K562 (cell line): ENCODE data around the gene NCOA1. TPM values are rescaled to one million over a fixed set of nuclear protein-coding genes. Genes with fewer than 3 reads are reported as not detected.

ENCODE experiments used
- ATAC-seq: fragments of 200-7000 bp; cut with Tn5 transposase; 3 replicates; pipeline ENCODE4 v1.9.1; 2020; ENCODE audit warnings: moderate library complexity
- BruUV-seq: library from RNA; stranded (reverse); fragments of 400-500 nt; replicated peaks from 2 replicates; lab custom pipeline; 2021; lab: Mats Ljungman, UMichigan
- CTCF ChIA-PET: fragments of 300-600 bp; formaldehyde crosslinking; extraction: SDS; loops from one replicate; lab custom pipeline; 2021; ENCODE audit warnings: low intra/inter-chr PET ratio; lab: Yijun Ruan, JAX
- POLR2A ChIA-PET: fragments of 300-600, 350-650 bp; sonication (Branson Sonifier 250); formaldehyde crosslinking; extraction: SDS; loops from one replicate; lab custom pipeline; 2021; ENCODE audit warnings: antibody characterized with exemption, inconsistent platforms; lab: Yijun Ruan, JAX
- DNase-seq, 4 experiments: peaks; one replicate each; pipeline versions ENCODE4 v3.0.0 to v3.0.0-alpha.2; 2011 to 2018; ENCODE audit warnings: low spot score in 3 of 4, mixed read lengths in 3 of 4; ENCODE audit errors: extremely low read depth in 1 of 4
- FAIRE-seq: peaks from 2 replicates; lab custom pipeline; 2011; peaks lifted over from hg19 to GRCh38; lab: Jason Lieb, UNC
- H2AFZ ChIP-seq: 2 replicates; pipeline ENCODE4 v1.6.0; 2011; ENCODE audit warnings: low read depth, low read length, control low read depth, inconsistent platforms
- H3K27ac ChIP-seq: fragments of 200-600 bp; 3 replicates; pipeline ENCODE4 v1.8.0; 2011; ENCODE audit warnings: low read depth, mild to moderate bottlenecking, control low read depth, inconsistent platforms, low read length, moderate library complexity, mixed read lengths; ENCODE audit errors: extremely low read depth
- H3K27me3 ChIP-seq, 2 experiments: fragments of 300-600 bp in 1 of 2; 2 replicates in 1 of 2; 3 replicates in 1 of 2; pipeline versions ENCODE4 v1.6.0 to v1.8.0; 2011; ENCODE audit warnings: inconsistent platforms in 2 of 2, low read length in 2 of 2, mild to moderate bottlenecking in 1 of 2, mixed read lengths in 1 of 2, moderate library complexity in 1 of 2; ENCODE audit not compliant: control insufficient read depth in 2 of 2, insufficient read depth in 2 of 2
- H3K36me3 ChIP-seq: fragments of 300-600 bp; 3 replicates; pipeline ENCODE4 v1.8.0; 2011; ENCODE audit warnings: mild to moderate bottlenecking, low read length, inconsistent platforms; ENCODE audit not compliant: control insufficient read depth, insufficient read depth
- H3K4me1 ChIP-seq, 2 experiments: fragments of 200-600 bp in 1 of 2; replicated peaks in 1 of 2; 2 replicates in 1 of 2; 3 replicates in 1 of 2; pipeline versions ENCODE4 v1.5.1 to v1.8.0; 2011; ENCODE audit warnings: inconsistent platforms in 2 of 2, low read length in 2 of 2, mild to moderate bottlenecking in 1 of 2, mixed read lengths in 1 of 2, moderate library complexity in 1 of 2; ENCODE audit not compliant: control insufficient read depth in 2 of 2, insufficient read depth in 2 of 2
- H3K4me2 ChIP-seq: 2 replicates; pipeline ENCODE4 v1.6.1; 2011; ENCODE audit warnings: low read length, control low read depth, inconsistent platforms, mixed read lengths; ENCODE audit not compliant: insufficient read depth
- H3K4me3 ChIP-seq: fragments of 200-600 bp; sonication (generic), shearing (Covaris generic); 2 replicates; pipeline ENCODE4 v1.5.1; 2016; ENCODE audit warnings: control low read depth, inconsistent platforms
- H3K79me2 ChIP-seq: fragments of 200-600 bp; 3 replicates; pipeline ENCODE4 v1.8.0; 2011; ENCODE audit warnings: low read length, inconsistent platforms; ENCODE audit not compliant: control insufficient read depth, insufficient read depth
- H3K9ac ChIP-seq, 2 experiments: 2 replicates each; pipeline versions ENCODE4 v1.6.0 to v1.6.1; 2011; ENCODE audit warnings: low read depth in 2 of 2, low read length in 2 of 2, control low read depth in 1 of 2, inconsistent platforms in 1 of 2, mild to moderate bottlenecking in 1 of 2, mixed read lengths in 1 of 2; ENCODE audit not compliant: insufficient read depth in 1 of 2
- H3K9me1 ChIP-seq: one replicate; pipeline ENCODE4 v1.6.0; 2011; ENCODE audit warnings: inconsistent platforms, mild to moderate bottlenecking, low read length, moderate library complexity; ENCODE audit not compliant: control insufficient read depth, insufficient read depth
- H3K9me3 ChIP-seq: replicated peaks from 2 replicates; pipeline ENCODE4 v1.5.1; 2011; ENCODE audit warnings: low read depth, low read length, inconsistent platforms; ENCODE audit not compliant: control insufficient read depth, insufficient read depth
- H4K20me1 ChIP-seq: replicated peaks from 2 replicates; pipeline ENCODE4 v1.6.1; 2011; ENCODE audit warnings: low read length, inconsistent platforms, mixed read lengths; ENCODE audit not compliant: control insufficient read depth, insufficient read depth
- ESRRB ChIP-seq: fragments of 250-450 bp; sonication (Bioruptor Pico); IDR thresholded peaks from 2 replicates; pipeline ENCODE4 v1.5.0; 2020; ENCODE audit warnings: mild to moderate bottlenecking, moderate library complexity, borderline replicate concordance
- MTA3 ChIP-seq: fragments of 450-650 bp; formaldehyde crosslinking; IDR thresholded peaks from 2 replicates; pipeline ENCODE4 v1.6.1; 2017; ENCODE audit warnings: mild to moderate bottlenecking, borderline replicate concordance
- NR0B1 ChIP-seq: fragments of 450-650 bp; IDR thresholded peaks from one replicate; pipeline ENCODE4 v1.6.1; 2018; ENCODE audit warnings: mild to moderate bottlenecking, moderate library complexity; ENCODE audit not compliant: partially characterized antibody
- POLR3A ChIP-seq: IDR thresholded peaks from 2 replicates; pipeline ENCODE4 v1.6.1; 2011; ENCODE audit warnings: borderline replicate concordance, mild to moderate bottlenecking, moderate library complexity; ENCODE audit not compliant: insufficient read length, insufficient read depth; ENCODE audit errors: extremely low read depth
- ZNF184 ChIP-seq: sonication (generic); formaldehyde crosslinking; IDR thresholded peaks from 2 replicates; pipeline ENCODE4 v1.5.0; 2020; ENCODE audit warnings: missing genetic modification reagents
- ZNF395 ChIP-seq: fragments of 200-800 bp; sonication (Bioruptor generic); IDR thresholded peaks from 2 replicates; pipeline ENCODE4 v1.6.1; 2017; ENCODE audit warnings: missing genetic modification characterization, missing compliant biosample characterization
- ZNF507 ChIP-seq: conservative IDR thresholded peaks from 2 replicates; pipeline ENCODE4 v1.6.1; 2017; ENCODE audit warnings: missing genetic modification characterization, missing compliant biosample characterization
- WGBS: fragments of 100-300 bp; shearing (Covaris generic); methylation state at CpG from one replicate; pipeline ENCODE4 v1.1.6; 2016; ENCODE audit warnings: low coverage, mixed read lengths; ENCODE audit not compliant: insufficient coverage; ENCODE audit errors: missing lambda C conversion rate; 5-methylcytosine and 5-hydroxymethylcytosine counted together
- in situ Hi-C: fragments of 300-500 bp; cut with MboI; formaldehyde crosslinking; loops from 4 replicates; pipeline ENCODE4 v1.15.0; 2018; ENCODE audit warnings: inconsistent platforms, mixed read lengths
- intact Hi-C: fragments of 100-400 bp; cut with micrococcal nuclease; formaldehyde crosslinking; loops from 2 replicates; pipeline ENCODE4 v1.14.2; 2022
- polyA plus RNA-seq, 8 experiments: library from polyadenylated mRNA; depleted of rRNA in 4 of 8; stranded (reverse) in 5 of 8; unstranded in 3 of 8; fragments of >200 nt; fragmentation: Nextera tagmentation in 2 of 8; fragmentation: Illumina TruSeq in 1 of 8; extraction: Ambion mirVana in 2 of 8; extraction: Trizol in 1 of 8; gene quantifications; 2 replicates each; pipeline versions ENCODE4 v1.2.1 to v1.2.3, GENCODE V29; 2011 to 2014; ENCODE audit warnings: inconsistent platforms in 1 of 8, missing spikeins in 1 of 8
- total RNA-seq, 7 experiments: library from RNA; depleted of rRNA in 6 of 7; stranded (reverse); fragments of >200 nt in 6 of 7; fragmentation: Illumina TruSeq in 2 of 7; extraction: Trizol in 2 of 7; gene quantifications; 2 replicates each; pipeline versions ENCODE4 v1.2.1 to v1.2.3, GENCODE V29; 2011 to 2021; ENCODE audit warnings: low replicate concordance in 1 of 7
- TF ChIP-seq, protein P1 (sequence below): conservative IDR thresholded peaks from 2 replicates; pipeline ENCODE4 v1.6.1; 2011; ENCODE audit warnings: low read depth, mild to moderate bottlenecking, low read length; ENCODE audit not compliant: control insufficient read depth
- TF ChIP-seq, protein P2 (sequence below): fragments of 250-450 bp; sonication (Bioruptor Pico); IDR thresholded peaks from 2 replicates; pipeline ENCODE4 v1.4.0; 2020; ENCODE audit warnings: mild to moderate bottlenecking, moderate library complexity

The NCOA1 gene
- total and polyA plus RNA-seq, 9 of the 15 experiments (the other 6 are each of a cell fraction or from before 2014, with no cell fraction given), result 4.9 to 25.7 (median 17.0) TPM

DNA sequence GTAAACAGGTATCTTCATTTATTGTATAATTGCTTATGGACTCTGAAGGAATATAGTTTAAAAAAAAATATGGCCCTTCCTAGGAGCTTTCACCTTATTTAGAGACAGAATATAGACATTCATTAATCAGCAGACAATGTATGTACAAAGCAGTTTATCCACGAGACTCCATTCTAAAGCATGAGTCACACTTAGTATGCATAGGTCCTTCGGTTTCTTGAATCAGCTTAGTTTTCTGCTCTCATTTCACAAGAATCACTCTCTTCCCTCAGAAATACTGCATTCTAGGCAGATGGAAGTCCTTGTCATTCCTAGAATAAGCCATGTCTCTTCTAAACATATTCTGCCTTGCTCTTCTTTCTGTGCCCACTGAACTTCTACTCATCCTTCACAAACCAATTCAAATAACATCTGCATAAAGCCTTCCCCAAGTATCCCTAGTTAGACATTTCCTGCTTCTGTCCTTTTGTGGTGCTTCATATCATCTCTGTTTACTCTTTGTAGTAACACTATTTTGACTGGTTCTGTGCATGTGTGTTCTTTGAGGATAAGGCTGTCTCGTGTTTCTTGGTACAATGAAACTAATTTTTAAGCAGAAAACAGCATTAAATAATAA is 217.6 kb downstream of the NCOA1 start:
- CTCF ChIA-PET, result no interaction called here
- TF ChIP-seq ZNF507 (tag), result no peak
- H3K4me3 ChIP-seq, result no peak overlapping the region
- intact Hi-C loops, result no loop called here
- ATAC-seq (no peak), DNase-seq (no peak), FAIRE-seq (no peak)
- no peak overlapping the region for H3K4me2 ChIP-seq
- no peaks in the 10 kb centered on the region for H3K27me3 ChIP-seq
- H4K20me1 ChIP-seq, result no peaks in the 10 kb centered on the region
- no peak overlapping the region for H2AFZ ChIP-seq
- H3K27ac ChIP-seq, result no peak overlapping the region
- peaks cover 37% of the 10 kb centered on the region for H3K36me3 ChIP-seq
- POLR2A ChIA-PET, result interaction anchor here (0.7 kb wide), 1 partner anchor 57 kb away, joined by 3 read pairs; no protein-coding TSS in a partner anchor
- WGBS, result 45% methylated on average over 3 of the region's 3 CpGs
- in situ Hi-C loops, result no loop called here
- no peaks in the 10 kb centered on the region for H3K9me3 ChIP-seq
- H3K9ac ChIP-seq, result no peak overlapping the region
- BruUV-seq, result no TSS peak
- no peaks in the 10 kb centered on the region for H3K9me1 ChIP-seq
- H3K79me2 ChIP-seq, result no peaks in the 10 kb centered on the region
- no peaks in the 10 kb centered on the region for H3K4me1 ChIP-seq

DNA sequence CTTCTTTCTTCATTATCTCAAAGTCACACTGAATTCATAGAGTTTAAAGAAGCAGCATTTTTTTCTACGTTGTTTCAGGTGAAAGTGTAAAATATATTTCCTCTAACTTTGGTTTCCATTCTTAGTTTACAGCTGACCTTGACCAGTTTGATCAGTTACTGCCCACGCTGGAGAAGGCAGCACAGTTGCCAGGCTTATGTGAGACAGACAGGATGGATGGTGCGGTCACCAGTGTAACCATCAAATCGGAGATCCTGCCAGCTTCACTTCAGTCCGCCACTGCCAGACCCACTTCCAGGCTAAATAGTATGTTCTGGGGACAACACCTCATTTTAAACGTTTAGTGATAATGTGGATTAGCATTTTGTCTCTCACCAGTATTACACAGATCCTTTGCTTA is 219.8 kb downstream of the NCOA1 start:
- H3K27me3 ChIP-seq, result no peaks in the 10 kb centered on the region
- ATAC-seq (no peak), DNase-seq (no peak), FAIRE-seq (no peak)
- peaks cover 40% of the 10 kb centered on the region; the same call in 2 of the 3 replicates for H3K36me3 ChIP-seq
- H3K27ac ChIP-seq, result no peak overlapping the region
- H3K4me3 ChIP-seq, result no peak overlapping the region
- WGBS, result 86% methylated on average over 6 of the region's 6 CpGs
- H3K9me1 ChIP-seq, result no peaks in the 10 kb centered on the region
- no peak overlapping the region for H2AFZ ChIP-seq
- intact Hi-C loops (no loop called here), in situ Hi-C loops (no loop called here)
- H3K79me2 ChIP-seq, result no peaks in the 10 kb centered on the region
- H3K9ac ChIP-seq, result no peak overlapping the region
- ChIA-PET POLR2A (no interaction called here), CTCF (no interaction called here)
- H3K9me3 ChIP-seq, result no peaks in the 10 kb centered on the region
- H3K4me1 ChIP-seq, result no peaks in the 10 kb centered on the region
- H4K20me1 ChIP-seq, result no peaks in the 10 kb centered on the region
- no peak overlapping the region for H3K4me2 ChIP-seq
- BruUV-seq, result no TSS peak
- TF ChIP-seq ZNF395 (CRISPR knock-in tag) (no peak), NR0B1 (no peak), MTA3 (no peak), ZNF184 (CRISPR knock-in tag) (no peak), ESRRB (no peak), POLR3A (no peak)
- TF ChIP-seq, protein P1, sequence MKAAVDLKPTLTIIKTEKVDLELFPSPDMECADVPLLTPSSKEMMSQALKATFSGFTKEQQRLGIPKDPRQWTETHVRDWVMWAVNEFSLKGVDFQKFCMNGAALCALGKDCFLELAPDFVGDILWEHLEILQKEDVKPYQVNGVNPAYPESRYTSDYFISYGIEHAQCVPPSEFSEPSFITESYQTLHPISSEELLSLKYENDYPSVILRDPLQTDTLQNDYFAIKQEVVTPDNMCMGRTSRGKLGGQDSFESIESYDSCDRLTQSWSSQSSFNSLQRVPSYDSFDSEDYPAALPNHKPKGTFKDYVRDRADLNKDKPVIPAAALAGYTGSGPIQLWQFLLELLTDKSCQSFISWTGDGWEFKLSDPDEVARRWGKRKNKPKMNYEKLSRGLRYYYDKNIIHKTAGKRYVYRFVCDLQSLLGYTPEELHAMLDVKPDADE, result no peak
- TF ChIP-seq, protein P2, sequence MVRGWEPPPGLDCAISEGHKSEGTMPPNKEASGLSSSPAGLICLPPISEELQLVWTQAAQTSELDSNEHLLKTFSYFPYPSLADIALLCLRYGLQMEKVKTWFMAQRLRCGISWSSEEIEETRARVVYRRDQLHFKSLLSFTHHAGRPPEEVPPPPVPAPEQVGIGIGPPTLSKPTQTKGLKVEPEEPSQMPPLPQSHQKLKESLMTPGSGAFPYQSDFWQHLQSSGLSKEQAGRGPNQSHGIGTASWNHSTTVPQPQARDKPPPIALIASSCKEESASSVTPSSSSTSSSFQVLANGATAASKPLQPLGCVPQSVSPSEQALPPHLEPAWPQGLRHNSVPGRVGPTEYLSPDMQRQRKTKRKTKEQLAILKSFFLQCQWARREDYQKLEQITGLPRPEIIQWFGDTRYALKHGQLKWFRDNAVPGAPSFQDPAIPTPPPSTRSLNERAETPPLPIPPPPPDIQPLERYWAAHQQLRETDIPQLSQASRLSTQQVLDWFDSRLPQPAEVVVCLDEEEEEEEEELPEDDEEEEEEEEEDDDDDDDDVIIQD (CRISPR knock-in tag), result no peak
